OCI-LY7 (cell line): ENCODE results near the gene CCNDBP1.
"Not testable (repeated sequence)": the region's sequence is repeated elsewhere in the genome, so short reads cannot be mapped to it uniquely, and the experiment has no call there.

Experiments used
- EZH2phosphoT487 ChIP-seq: fragments of 200-600 bp; sonication (generic); IDR thresholded peaks from 2 replicates; pipeline ENCODE4 v1.6.1; 2018; ENCODE audit warnings: low read depth, borderline replicate concordance, mild to moderate bottlenecking, mixed run types, antibody characterized with exemption, low read length, moderate library complexity, mixed read lengths
- TF ChIP-seq, protein P1 (sequence below): fragments of 200-600 bp; sonication (generic); conservative IDR thresholded peaks from 2 replicates; pipeline ENCODE4 v1.5.1; 2014; ENCODE audit warnings: mild to moderate bottlenecking, antibody characterized with exemption, low read length, moderate library complexity, mixed read lengths

DNA sequence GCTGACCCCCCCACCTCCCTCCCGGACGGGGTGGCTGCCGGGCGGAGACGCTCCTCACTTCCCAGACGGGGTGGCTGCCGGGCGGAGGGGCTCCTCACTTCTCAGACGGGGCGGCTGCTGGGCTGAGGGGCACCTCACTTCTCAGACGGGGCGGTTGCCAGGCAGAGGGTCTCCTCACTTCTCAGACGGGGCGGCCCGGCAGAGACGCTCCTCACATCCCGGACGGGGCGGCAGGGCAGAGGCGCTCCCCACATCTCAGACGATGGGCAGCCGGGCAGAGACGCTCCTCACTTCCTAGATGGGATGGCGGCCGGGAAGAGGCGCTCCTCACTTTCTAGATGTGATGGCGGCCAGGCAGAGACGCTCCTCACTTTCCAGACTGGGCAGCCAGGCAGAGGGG is 17.9 kb upstream of the CCNDBP1 start:
- TF ChIP-seq, protein P1, sequence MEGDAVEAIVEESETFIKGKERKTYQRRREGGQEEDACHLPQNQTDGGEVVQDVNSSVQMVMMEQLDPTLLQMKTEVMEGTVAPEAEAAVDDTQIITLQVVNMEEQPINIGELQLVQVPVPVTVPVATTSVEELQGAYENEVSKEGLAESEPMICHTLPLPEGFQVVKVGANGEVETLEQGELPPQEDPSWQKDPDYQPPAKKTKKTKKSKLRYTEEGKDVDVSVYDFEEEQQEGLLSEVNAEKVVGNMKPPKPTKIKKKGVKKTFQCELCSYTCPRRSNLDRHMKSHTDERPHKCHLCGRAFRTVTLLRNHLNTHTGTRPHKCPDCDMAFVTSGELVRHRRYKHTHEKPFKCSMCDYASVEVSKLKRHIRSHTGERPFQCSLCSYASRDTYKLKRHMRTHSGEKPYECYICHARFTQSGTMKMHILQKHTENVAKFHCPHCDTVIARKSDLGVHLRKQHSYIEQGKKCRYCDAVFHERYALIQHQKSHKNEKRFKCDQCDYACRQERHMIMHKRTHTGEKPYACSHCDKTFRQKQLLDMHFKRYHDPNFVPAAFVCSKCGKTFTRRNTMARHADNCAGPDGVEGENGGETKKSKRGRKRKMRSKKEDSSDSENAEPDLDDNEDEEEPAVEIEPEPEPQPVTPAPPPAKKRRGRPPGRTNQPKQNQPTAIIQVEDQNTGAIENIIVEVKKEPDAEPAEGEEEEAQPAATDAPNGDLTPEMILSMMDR = not testable (repeated sequence)
- not testable (repeated sequence) for TF ChIP-seq EZH2phosphoT487
